Naive thymus-derived CD4-positive, alpha-beta T cell (primary cell): ENCODE data around the gene ACOXL. TPM values are rescaled to one million over a fixed set of nuclear protein-coding genes. Genes with fewer than 3 reads are reported as not detected.

ENCODE experiments used
- ATAC-seq: fragments of 150-1000 bp; cut with Tn5 transposase; 2 replicates; pipeline ENCODE4 v1.10.0; 2021; ENCODE audit warnings: mild to moderate bottlenecking, moderate library complexity
- CTCF ChIA-PET: fragments of 350-600 bp; sonication (Branson Sonifier 250); formaldehyde crosslinking; loops from one replicate; lab custom pipeline; 2021; ENCODE audit warnings: antibody characterized with exemption; lab: Charles Lee
- POLR2A ChIA-PET: fragments of 350-600 bp; sonication (Branson Sonifier 250); formaldehyde crosslinking; loops from one replicate; lab custom pipeline; 2021; ENCODE audit warnings: antibody characterized with exemption, inconsistent platforms; lab: Charles Lee
- DNase-seq, 9 donors: peaks; one replicate each; pipeline versions ENCODE4 v3.0.0 to v3.0.0-alpha.2; 2020 to 2022; ENCODE audit warnings: mixed read lengths in 1 of 9
- H3K27ac ChIP-seq: one replicate; pipeline ENCODE4 v1.7.0; 2013; ENCODE audit warnings: mild to moderate bottlenecking, low read depth, low read length, moderate library complexity
- H3K27me3 ChIP-seq, 2 donors: one replicate each; pipeline ENCODE4 v1.7.0; 2013; ENCODE audit warnings: low read length in 2 of 2, mild to moderate bottlenecking in 2 of 2, moderate library complexity in 2 of 2; ENCODE audit not compliant: control insufficient read depth in 2 of 2, insufficient read depth in 2 of 2
- H3K36me3 ChIP-seq, 3 experiments: 1 replicate in 2 of 3; 2 replicates in 1 of 3; pipeline ENCODE4 v1.7.0; 2013; ENCODE audit warnings: low read length in 3 of 3, mild to moderate bottlenecking in 3 of 3, moderate library complexity in 1 of 3; ENCODE audit not compliant: insufficient read depth in 3 of 3, control insufficient read depth in 2 of 3
- H3K4me1 ChIP-seq, 2 donors: one replicate each; pipeline ENCODE4 v1.7.0; 2013; ENCODE audit warnings: low read length in 2 of 2, mild to moderate bottlenecking in 2 of 2, moderate library complexity in 1 of 2; ENCODE audit not compliant: control insufficient read depth in 2 of 2, insufficient read depth in 2 of 2
- H3K4me3 ChIP-seq: 2 replicates; pipeline ENCODE4 v1.7.0; 2013; ENCODE audit warnings: mild to moderate bottlenecking, low read length
- H3K9me3 ChIP-seq, 3 experiments: 1 replicate in 2 of 3; 2 replicates in 1 of 3; pipeline ENCODE4 v1.7.0; 2013; ENCODE audit warnings: low read length in 3 of 3; ENCODE audit not compliant: control insufficient read depth in 2 of 3
- H3K27ac Mint-ChIP-seq, 9 donors: one replicate each; pipeline ENCODE4 v1.8.0; 2020 to 2022; ENCODE audit warnings: mixed read lengths in 9 of 9, mild to moderate bottlenecking in 8 of 9, moderate library complexity in 5 of 9, inconsistent platforms in 2 of 9
- H3K27me3 Mint-ChIP-seq, 5 donors: one replicate each; pipeline ENCODE4 v1.8.0; 2021 to 2022; ENCODE audit warnings: mixed read lengths in 5 of 5, mild to moderate bottlenecking in 1 of 5
- H3K36me3 Mint-ChIP-seq, 5 donors: one replicate each; pipeline ENCODE4 v1.8.0; 2020 to 2022; ENCODE audit warnings: mixed read lengths in 5 of 5, mild to moderate bottlenecking in 3 of 5, inconsistent platforms in 1 of 5
- H3K4me1 Mint-ChIP-seq, 7 donors: one replicate each; pipeline ENCODE4 v1.8.0; 2020 to 2022; ENCODE audit warnings: mixed read lengths in 7 of 7, mild to moderate bottlenecking in 3 of 7, inconsistent platforms in 1 of 7
- H3K4me3 Mint-ChIP-seq, 10 donors: one replicate each; pipeline ENCODE4 v1.8.0; 2020 to 2022; ENCODE audit warnings: mild to moderate bottlenecking in 10 of 10, mixed read lengths in 10 of 10, moderate library complexity in 6 of 10, inconsistent platforms in 2 of 10
- H3K9me3 Mint-ChIP-seq, 11 donors: one replicate each; pipeline ENCODE4 v1.8.0; 2020 to 2022; ENCODE audit warnings: mixed read lengths in 11 of 11, mild to moderate bottlenecking in 4 of 11, inconsistent platforms in 1 of 11, moderate library complexity in 1 of 11
- intact Hi-C, 2 donors: fragments of 100-400 bp; cut with micrococcal nuclease; formaldehyde crosslinking; loops; one replicate each; pipeline ENCODE4 v1.15.1; 2023
- polyA plus RNA-seq, 2 donors: library from polyadenylated mRNA; unstranded; fragments of 300-500 nt; fragmentation: Illumina TruSeq; gene quantifications; one replicate each; pipeline ENCODE4 v1.2.3, GENCODE V29; 2021
- total RNA-seq, 6 experiments: library from RNA in 5 of 6; stranded (reverse) in 5 of 6; gene quantifications; 1 replicate in 5 of 6; 2 replicates in 1 of 6; pipeline ENCODE4 v1.2.3 and lab custom pipeline; 2021 to 2026

Gene ACOXL
- total and polyA plus RNA-seq, 7 experiments from 2014 or later: 0.29 TPM; not detected in 6

GRCh38 chr2:110804915-110805314, 72.5 kb downstream of the ACOXL start:
- H3K36me3 Mint-ChIP-seq: peaks cover 0 to 7% (median 4%) of the 10 kb centered on the region in 5 donors
- POLR2A ChIA-PET: no interaction called here
- intact Hi-C loops: no loop called here

GRCh38 chr2:110805894-110806452, 73.6 kb downstream of the ACOXL start:
- no peak overlapping the region for H3K4me3 Mint-ChIP-seq

More at GRCh38 chr2:110804915-110805314, 72.5 kb downstream of the ACOXL start:
- no peaks in the 10 kb centered on the region for H3K4me1 ChIP-seq
- peak; percentile 89 for ATAC-seq
- Mint-ChIP-seq H3K4me1 (peaks cover 0 to 14% (median 0%) of the 10 kb centered on the region in 7 donors), H3K27me3 (peaks cover 24 to 57% (median 39%) of the 10 kb centered on the region in 5 donors), H3K4me3 (peak overlapping the region in 1 of 10 donors; percentile 6), H3K9me3 (peaks cover 0 to 15% (median 6%) of the 10 kb centered on the region in 11 donors), H3K27ac (peak overlapping the region in 1 of 9 donors; percentile 47)
- no peaks in the 10 kb centered on the region for H3K9me3 ChIP-seq
- no peaks in the 10 kb centered on the region for H3K36me3 ChIP-seq
- peak in 1 of 9 donors; percentile 69 for DNase-seq
- CTCF ChIA-PET: no interaction called here
- H3K27ac ChIP-seq: no peak overlapping the region
- no peak overlapping the region for H3K4me3 ChIP-seq
- peaks cover 0 to 3% of the 10 kb centered on the region in 2 donors for H3K27me3 ChIP-seq

GRCh38 chr2:110807522-110807921, 75.1 kb downstream of the ACOXL start:
- H3K9me3 ChIP-seq: no peaks in the 10 kb centered on the region
- intact Hi-C loops: no loop called here
- H3K27ac Mint-ChIP-seq: no peak overlapping the region
- H3K4me1 Mint-ChIP-seq: peaks cover 0 to 20% (median 6%) of the 10 kb centered on the region in 7 donors
- H3K4me3 ChIP-seq: no peak overlapping the region
- no peaks in the 10 kb centered on the region for H3K36me3 ChIP-seq
- H3K4me1 ChIP-seq: peaks cover 0 to 3% of the 10 kb centered on the region in 2 donors
- no peak for DNase-seq
- no peak overlapping the region for H3K27ac ChIP-seq
- peaks cover 0 to 3% of the 10 kb centered on the region in 2 donors for H3K27me3 ChIP-seq
- POLR2A ChIA-PET: no interaction called here
- peaks cover 20 to 40% (median 27%) of the 10 kb centered on the region in 5 donors for H3K27me3 Mint-ChIP-seq
- peaks cover 0 to 15% (median 6%) of the 10 kb centered on the region in 11 donors for H3K9me3 Mint-ChIP-seq
- no peak overlapping the region for H3K4me3 Mint-ChIP-seq
- CTCF ChIA-PET: no interaction called here
- ATAC-seq: no peak
- H3K36me3 Mint-ChIP-seq: peaks cover 0 to 7% (median 4%) of the 10 kb centered on the region in 5 donors

More at GRCh38 chr2:110805894-110806452, 73.6 kb downstream of the ACOXL start:
- Mint-ChIP-seq H3K4me1 (peaks cover 0 to 14% (median 0%) of the 10 kb centered on the region in 7 donors), H3K27ac (no peak overlapping the region), H3K27me3 (peaks cover 24 to 52% (median 35%) of the 10 kb centered on the region in 5 donors), H3K9me3 (peaks cover 0 to 15% (median 6%) of the 10 kb centered on the region in 11 donors), H3K36me3 (peaks cover 0 to 7% (median 4%) of the 10 kb centered on the region in 5 donors)
- POLR2A ChIA-PET: no interaction called here
- H3K9me3 ChIP-seq: no peaks in the 10 kb centered on the region
- CTCF ChIA-PET: no interaction called here
- H3K4me3 ChIP-seq: no peak overlapping the region
- no peaks in the 10 kb centered on the region for H3K4me1 ChIP-seq
- no peaks in the 10 kb centered on the region for H3K36me3 ChIP-seq
- intact Hi-C loops: no loop called here
- no peak for DNase-seq
- no peak for ATAC-seq
- no peak overlapping the region for H3K27ac ChIP-seq
- peaks cover 0 to 3% of the 10 kb centered on the region in 2 donors for H3K27me3 ChIP-seq

- CTCF ChIA-PET: no interaction called here
- no peaks in the 10 kb centered on the region for H3K27me3 ChIP-seq
- H3K9me3 ChIP-seq: no peaks in the 10 kb centered on the region
- intact Hi-C loops: loop anchor here (2.0 to 10.0 kb wide), 3 partner anchors 194 to 1237 kb away; no protein-coding TSS in a partner anchor
- no peaks in the 10 kb centered on the region for H3K36me3 Mint-ChIP-seq
- no peaks in the 10 kb centered on the region for H3K36me3 ChIP-seq
- H3K9me3 Mint-ChIP-seq: no peaks in the 10 kb centered on the region
- POLR2A ChIA-PET: no interaction called here
- no peak overlapping the region for H3K27ac ChIP-seq
- H3K4me1 ChIP-seq: peaks cover 0 to 3% of the 10 kb centered on the region in 2 donors
- peaks cover 0 to 12% (median 6%) of the 10 kb centered on the region in 7 donors for H3K4me1 Mint-ChIP-seq
- no peak overlapping the region for H3K27ac Mint-ChIP-seq
- H3K4me3 ChIP-seq: no peak overlapping the region
- no peak for DNase-seq
- no peak overlapping the region for H3K4me3 Mint-ChIP-seq
- no peak for ATAC-seq
- H3K27me3 Mint-ChIP-seq: peaks cover 5 to 18% (median 11%) of the 10 kb centered on the region in 5 donors
Measured at GRCh38 chr2:110810404-110810803, 78.0 kb downstream of the ACOXL start.

GRCh38 chr2:110812726-110813645, 80.6 kb downstream of the ACOXL start:
- H3K9me3 Mint-ChIP-seq: peaks cover 0 to 3% (median 0%) of the 10 kb centered on the region in 11 donors
- intact Hi-C loops: loop anchor here in 1 of 2 donors (1.0 to 10.0 kb wide), 3 partner anchors 34 to 1234 kb away; no protein-coding TSS in a partner anchor
- no peaks in the 10 kb centered on the region for H3K36me3 Mint-ChIP-seq
- ChIA-PET CTCF (interaction anchor here (0.6 to 1.6 kb wide), 4 partner anchors 10 to 271 kb away, joined by 3 to 7 read pairs (median 4); no protein-coding TSS in a partner anchor), POLR2A (interaction anchor here (1.0 kb wide), 1 partner anchor 40 kb away, joined by 3 read pairs; no protein-coding TSS in a partner anchor)
- Histone ChIP-seq H3K27me3 (no peaks in the 10 kb centered on the region), H3K36me3 (no peaks in the 10 kb centered on the region), H3K9me3 (no peaks in the 10 kb centered on the region), H3K4me3 (no peak overlapping the region), H3K4me1 (peaks cover 0 to 3% of the 10 kb centered on the region in 2 donors), H3K27ac (no peak overlapping the region)
- ATAC-seq (no peak), DNase-seq (no peak)
- H3K4me1 Mint-ChIP-seq: peaks cover 0 to 12% (median 5%) of the 10 kb centered on the region in 7 donors
- no peak overlapping the region for H3K4me3 Mint-ChIP-seq
- peaks cover 0 to 28% (median 4%) of the 10 kb centered on the region in 5 donors for H3K27me3 Mint-ChIP-seq
- peak overlapping the region in 1 of 9 donors; percentile 24 for H3K27ac Mint-ChIP-seq

- Histone ChIP-seq H3K27me3 (no peaks in the 10 kb centered on the region), H3K36me3 (no peaks in the 10 kb centered on the region), H3K4me1 (peaks cover 0 to 3% of the 10 kb centered on the region in 2 donors), H3K9me3 (no peaks in the 10 kb centered on the region), H3K27ac (no peak overlapping the region), H3K4me3 (no peak overlapping the region)
- DNase-seq: no peak
- Mint-ChIP-seq H3K4me3 (no peak overlapping the region), H3K27me3 (peaks cover 0 to 27% (median 0%) of the 10 kb centered on the region in 5 donors), H3K4me1 (peaks cover 0 to 13% (median 6%) of the 10 kb centered on the region in 7 donors), H3K27ac (no peak overlapping the region), H3K9me3 (peaks cover 0 to 3% (median 0%) of the 10 kb centered on the region in 11 donors), H3K36me3 (no peaks in the 10 kb centered on the region)
- ChIA-PET CTCF (no interaction called here), POLR2A (no interaction called here)
- no peak for ATAC-seq
- intact Hi-C loops: loop anchor here in 1 of 2 donors (5.0 to 10.0 kb wide), 2 partner anchors 191 to 1233 kb away; no protein-coding TSS in a partner anchor
Measured at GRCh38 chr2:110813896-110814295, 81.5 kb downstream of the ACOXL start.
